HPDE6-E6E7 (cell line): Measurements from ENCODE around the gene GTPBP3.

Source experiments
- DNase-seq: peaks from one replicate; pipeline ENCODE4 v3.0.0; 2011; ENCODE audit warnings: missing footprints; ENCODE audit errors: extremely low spot score

GTPBP3 gene

GRCh38 chr19:17380426-17381138, 43.2 kb downstream of the GTPBP3 start:
- DNase-seq: no peak

- DNase-seq: no peak
Measured at GRCh38 chr19:17385878-17386611, 48.7 kb downstream of the GTPBP3 start.

GRCh38 chr19:17389288-17389687, 51.9 kb downstream of the GTPBP3 start:
- no peak for DNase-seq

GRCh38 chr19:17389957-17390664, 52.8 kb downstream of the GTPBP3 start:
- no peak for DNase-seq

GRCh38 chr19:17390665-17391370, 53.5 kb downstream of the GTPBP3 start:
- peak; percentile 85 for DNase-seq

- no peak for DNase-seq
Measured at GRCh38 chr19:17391371-17392151, 54.2 kb downstream of the GTPBP3 start.
